B cell (primary cell): Measurements from ENCODE around the gene TBX2. TPM values are rescaled to one million over a fixed set of nuclear protein-coding genes. Genes with fewer than 3 reads are reported as not detected.

ENCODE experiments used
- ATAC-seq: fragments of 200-7000 bp; cut with Tn5 transposase; one replicate; pipeline ENCODE4 v1.10.0; 2021; ENCODE audit warnings: low read depth, mild to moderate bottlenecking, moderate number of reproducible peaks, moderate library complexity
- CTCF ChIA-PET: fragments of 350-600 bp; sonication (Branson Sonifier 250); formaldehyde crosslinking; loops from one replicate; lab custom pipeline; 2021; ENCODE audit warnings: antibody characterized with exemption, inconsistent platforms; lab: Charles Lee
- POLR2A ChIA-PET: fragments of 350-600 bp; sonication (Branson Sonifier 250); formaldehyde crosslinking; loops from one replicate; lab custom pipeline; 2021; ENCODE audit warnings: antibody characterized with exemption; lab: Charles Lee
- DNase-seq: peaks from one replicate; pipeline ENCODE4 v3.0.0; 2013
- H2AFZ ChIP-seq: 2 replicates; pipeline ENCODE4 v1.6.1; 2012; ENCODE audit warnings: mild to moderate bottlenecking, low read depth, low read length; ENCODE audit not compliant: insufficient read depth, poor library complexity, severe bottlenecking
- H3K27ac ChIP-seq, 2 donors: 1 replicate in 1 of 2; 2 replicates in 1 of 2; pipeline ENCODE4 v1.5.1; 2012 to 2013; ENCODE audit warnings: low read length in 2 of 2, mild to moderate bottlenecking in 2 of 2, moderate library complexity in 1 of 2
- H3K27me3 ChIP-seq, 4 experiments: fragments of 200-600 bp in 1 of 4; sonication (generic) in 1 of 4; replicated peaks in 1 of 4; 1 replicate in 2 of 4; 2 replicates in 2 of 4; pipeline versions ENCODE4 v1.6.1 to v1.7.0; 2013 to 2016; ENCODE audit warnings: low read length in 3 of 4, mild to moderate bottlenecking in 2 of 4, mixed read lengths in 1 of 4, moderate library complexity in 1 of 4; ENCODE audit not compliant: insufficient read depth in 4 of 4, control insufficient read depth in 3 of 4; ENCODE audit errors: control extremely low read depth in 1 of 4
- H3K36me3 ChIP-seq, 2 experiments: replicated peaks in 1 of 2; 1 replicate in 1 of 2; 2 replicates in 1 of 2; pipeline versions ENCODE4 v1.6.1 to v1.7.1; 2013; ENCODE audit warnings: low read length in 1 of 2; ENCODE audit not compliant: insufficient read depth in 2 of 2, control insufficient read depth in 1 of 2; ENCODE audit errors: control extremely low read depth in 1 of 2, extremely low read depth in 1 of 2
- H3K4me1 ChIP-seq, 2 donors: fragments of 200-600 bp in 1 of 2; sonication (generic) in 1 of 2; 1 replicate in 1 of 2; 2 replicates in 1 of 2; pipeline versions ENCODE4 v1.5.1 to v1.6.1; 2013 to 2017; ENCODE audit warnings: low read length in 2 of 2; ENCODE audit not compliant: control insufficient read depth in 2 of 2, insufficient read depth in 2 of 2
- H3K4me2 ChIP-seq: replicated peaks from 2 replicates; pipeline ENCODE3; 2012; ENCODE audit warnings: mild to moderate bottlenecking, low read depth, low read length; ENCODE audit not compliant: poor library complexity, severe bottlenecking
- H3K4me3 ChIP-seq, 5 experiments: fragments of 200-600 bp in 1 of 5; sonication (generic) in 1 of 5; 1 replicate in 3 of 5; 2 replicates in 2 of 5; pipeline versions ENCODE4 v1.5.1 to v1.7.0; 2011 to 2016; ENCODE audit warnings: low read length in 4 of 5, mild to moderate bottlenecking in 4 of 5, low read depth in 2 of 5, control low read depth in 1 of 5, moderate library complexity in 1 of 5; ENCODE audit not compliant: insufficient read depth in 1 of 5; ENCODE audit errors: control extremely low read depth in 1 of 5, extremely low read depth in 1 of 5
- H3K79me2 ChIP-seq: fragments of 200-600 bp; sonication (generic); one replicate; pipeline ENCODE4 v1.6.0; 2016; ENCODE audit warnings: low read length; ENCODE audit not compliant: control insufficient read depth, insufficient read depth
- H3K9ac ChIP-seq: fragments of 200-600 bp; sonication (generic); 2 replicates; pipeline ENCODE4 v1.6.1; 2017; ENCODE audit warnings: mild to moderate bottlenecking, low read length, moderate library complexity
- H3K9me3 ChIP-seq, 3 donors: one replicate each; pipeline versions ENCODE4 v1.6.1 to v1.7.1; 2013; ENCODE audit warnings: low read length in 2 of 3; ENCODE audit not compliant: control insufficient read depth in 2 of 3, insufficient read depth in 1 of 3; ENCODE audit errors: control extremely low read depth in 1 of 3
- H4K20me1 ChIP-seq: 2 replicates; pipeline ENCODE4 v1.6.0; 2012; ENCODE audit warnings: mild to moderate bottlenecking, low read length; ENCODE audit not compliant: insufficient read depth, control insufficient read depth, poor library complexity, severe bottlenecking
- H3K27ac Mint-ChIP-seq: one replicate; pipeline ENCODE4 v1.8.0; 2021; ENCODE audit warnings: mixed read lengths
- H3K27me3 Mint-ChIP-seq: one replicate; pipeline ENCODE4 v1.8.0; 2021; ENCODE audit warnings: mixed read lengths
- H3K4me1 Mint-ChIP-seq: one replicate; pipeline ENCODE4 v1.8.0; 2021; ENCODE audit warnings: mixed read lengths
- H3K4me3 Mint-ChIP-seq: one replicate; pipeline ENCODE4 v1.8.0; 2021; ENCODE audit warnings: mixed read lengths
- H3K9me3 Mint-ChIP-seq: one replicate; pipeline ENCODE4 v1.8.0; 2022; ENCODE audit warnings: mixed read lengths; ENCODE audit not compliant: insufficient read depth
- CTCF ChIP-seq: fragments of 200-600 bp; IDR thresholded peaks from one replicate; pipeline ENCODE4 v1.8.0; 2022; ENCODE audit warnings: antibody characterized with exemption, mild to moderate bottlenecking
- EZH2 ChIP-seq: IDR thresholded peaks from 2 replicates; pipeline ENCODE4 v1.6.1; 2012; ENCODE audit warnings: borderline replicate concordance, low read depth, mild to moderate bottlenecking, moderate library complexity, low read length; ENCODE audit not compliant: insufficient read depth, poor library complexity, severe bottlenecking
- WGBS: methylation state at CpG from one replicate; pipeline ENCODE4 v1.1.5; 2013; ENCODE audit warnings: missing lambda C conversion rate; ENCODE audit not compliant: insufficient coverage; 5-methylcytosine and 5-hydroxymethylcytosine counted together
- intact Hi-C: fragments of 100-400 bp; cut with micrococcal nuclease; formaldehyde crosslinking; loops from one replicate; pipeline ENCODE4 v1.10.0; 2022
- polyA plus RNA-seq: library from polyadenylated mRNA; depleted of rRNA; stranded (reverse); fragments of >200 nt; gene quantifications from 2 replicates; pipeline ENCODE4 v1.2.3, GENCODE V29; 2012
- total RNA-seq, 2 donors: library from RNA; stranded (reverse); fragments of 120-200 nt in 1 of 2; gene quantifications; 1 replicate in 1 of 2; 2 replicates in 1 of 2; pipeline versions ENCODE4 v1.2.3 to v1.2.4, GENCODE V29; 2013 to 2022

Gene TBX2
- total and polyA plus RNA-seq, 2 donors (not counting 1 experiment from before 2014, with no cell fraction given) = not detected

- ChIA-PET CTCF (no interaction called here), POLR2A (no interaction called here)
- no peaks in the 10 kb centered on the region for H4K20me1 ChIP-seq
- no peak for ATAC-seq
- no peaks in the 10 kb centered on the region for H3K36me3 ChIP-seq
- Mint-ChIP-seq H3K4me1 (peaks cover 5% of the 10 kb centered on the region), H3K27me3 (no peaks in the 10 kb centered on the region), H3K9me3 (no peaks in the 10 kb centered on the region), H3K4me3 (no peak overlapping the region), H3K27ac (no peak overlapping the region)
- no peak for TF ChIP-seq CTCF
- no peak for TF ChIP-seq EZH2
- H3K9me3 ChIP-seq = no peaks in the 10 kb centered on the region
- no peak overlapping the region for H3K4me3 ChIP-seq
- no peaks in the 10 kb centered on the region for H3K27me3 ChIP-seq
- H3K79me2 ChIP-seq = no peaks in the 10 kb centered on the region
- H3K4me2 ChIP-seq = no peak overlapping the region
- intact Hi-C loops = no loop called here
- peaks cover 0 to 3% of the 10 kb centered on the region in 2 donors for H3K4me1 ChIP-seq
- DNase-seq = no peak
- H3K27ac ChIP-seq = no peak overlapping the region
- WGBS = 98% methylated on average over 9 of the region's 9 CpGs
- H2AFZ ChIP-seq = no peak overlapping the region
- H3K9ac ChIP-seq = no peak overlapping the region
Observed at GRCh38 chr17:61372436-61372835, 27.2 kb upstream of the TBX2 start.

- CTCF ChIA-PET = interaction anchor here (0.7 kb wide), 1 partner anchor 10 kb away, joined by 3 read pairs; no protein-coding TSS in a partner anchor
- POLR2A ChIA-PET = no interaction called here
Observed at GRCh38 chr17:61376931-61377838, 22.5 kb upstream of the TBX2 start.

More at GRCh38 chr17:61376931-61377838, 22.5 kb upstream of the TBX2 start:
- Histone ChIP-seq H3K9me3 (no peaks in the 10 kb centered on the region), H3K79me2 (no peaks in the 10 kb centered on the region), H3K36me3 (no peaks in the 10 kb centered on the region), H3K4me1 (peaks cover 0 to 3% of the 10 kb centered on the region in 2 donors), H2AFZ (no peak overlapping the region), H3K4me3 (no peak overlapping the region), H4K20me1 (no peaks in the 10 kb centered on the region), H3K27me3 (no peaks in the 10 kb centered on the region), H3K9ac (no peak overlapping the region), H3K27ac (no peak overlapping the region), H3K4me2 (no peak overlapping the region)
- no peaks in the 10 kb centered on the region for H3K9me3 Mint-ChIP-seq
- H3K4me3 Mint-ChIP-seq = no peak overlapping the region
- DNase-seq = no peak
- intact Hi-C loops = no loop called here
- H3K27me3 Mint-ChIP-seq = no peaks in the 10 kb centered on the region
- H3K27ac Mint-ChIP-seq = no peak overlapping the region
- no peak for ATAC-seq
- peaks cover 5% of the 10 kb centered on the region for H3K4me1 Mint-ChIP-seq
- TF ChIP-seq EZH2 (no peak), CTCF (no peak)
- WGBS = 96% methylated on average over 10 of the region's 18 CpGs
